ENCODE data around the gene CERCAM. TPM values are rescaled to one million over a fixed set of nuclear protein-coding genes. Genes with fewer than 3 reads are reported as not detected.

Gene CERCAM
- total RNA-seq, 2 donors from 2014 or later: 18.5 to 26.5 TPM

- no peak overlapping the region for H3K27ac Mint-ChIP-seq
- no peak overlapping the region for H3K9ac ChIP-seq (ENCODE audit: extremely low read depth, low read length, poor library complexity, severe bottlenecking)
- peaks cover 31% of the 10 kb centered on the region for H3K36me3 ChIP-seq (ENCODE audit: control insufficient read depth, insufficient read depth, low read length)
- H3K27ac ChIP-seq (ENCODE audit: low read depth, low read length): peak overlapping the region; percentile 96
- DNase-seq: no peak
- H3K4me3 Mint-ChIP-seq: no peak overlapping the region
- H3K4me1 ChIP-seq (ENCODE audit: control insufficient read depth, insufficient read depth, low read length): no peaks in the 10 kb centered on the region
- H3K27me3 Mint-ChIP-seq (ENCODE audit: insufficient read depth): peaks cover 89% of the 10 kb centered on the region
- peaks cover 34% of the 10 kb centered on the region for H3K36me3 Mint-ChIP-seq (ENCODE audit: low read depth)
- TF ChIP-seq CTCF (conservative IDR thresholded peaks at IDR 0.05): no peak
- H3K27me3 ChIP-seq (ENCODE audit: control insufficient read depth, insufficient read depth, low read length, poor library complexity, severe bottlenecking): peaks cover 71% of the 10 kb centered on the region
- no peaks in the 10 kb centered on the region for H3K9me3 ChIP-seq (ENCODE audit: control insufficient read depth, low read length)
- no peaks in the 10 kb centered on the region for H3K9me3 Mint-ChIP-seq
- WGBS, 2 experiments (ENCODE audit: insufficient coverage in 1 of 2, insufficient read length in 1 of 2): 72 to 79% methylated on average over 4 to 7 of the region's 8 CpGs
- H3K4me1 Mint-ChIP-seq: peaks cover 11% of the 10 kb centered on the region
- H3K4me3 ChIP-seq (ENCODE audit: low read length): peak overlapping the region; percentile 10
Measured at GRCh38 chr9:128390813-128391711, 29.6 kb upstream of the CERCAM start.

GRCh38 chr9:128391956-128392301 lies 28.7 kb upstream of the CERCAM start:
- no peak for DNase-seq
- peaks cover 91% of the 10 kb centered on the region for H3K27me3 Mint-ChIP-seq (ENCODE audit: insufficient read depth)
- WGBS, 2 experiments (ENCODE audit: insufficient coverage in 1 of 2, insufficient read length in 1 of 2): 5 to 13% methylated on average over 16 to 21 of the region's 21 CpGs
- peak overlapping the region; percentile 70 for H3K4me3 ChIP-seq (ENCODE audit: low read length)
- TF ChIP-seq CTCF (conservative IDR thresholded peaks at IDR 0.05): no peak
- H3K4me3 Mint-ChIP-seq: peak overlapping the region; percentile 51
- H3K27ac ChIP-seq (ENCODE audit: low read depth, low read length): peak overlapping the region; percentile 96
- peaks cover 31% of the 10 kb centered on the region for H3K36me3 ChIP-seq (ENCODE audit: control insufficient read depth, insufficient read depth, low read length)
- H3K9me3 ChIP-seq (ENCODE audit: control insufficient read depth, low read length): no peaks in the 10 kb centered on the region
- H3K27ac Mint-ChIP-seq: no peak overlapping the region
- no peak overlapping the region for H3K9ac ChIP-seq (ENCODE audit: extremely low read depth, low read length, poor library complexity, severe bottlenecking)
- peaks cover 15% of the 10 kb centered on the region for H3K4me1 Mint-ChIP-seq
- H3K27me3 ChIP-seq (ENCODE audit: control insufficient read depth, insufficient read depth, low read length, poor library complexity, severe bottlenecking): peaks cover 79% of the 10 kb centered on the region
- peaks cover 34% of the 10 kb centered on the region for H3K36me3 Mint-ChIP-seq (ENCODE audit: low read depth)
- no peaks in the 10 kb centered on the region for H3K4me1 ChIP-seq (ENCODE audit: control insufficient read depth, insufficient read depth, low read length)
- no peaks in the 10 kb centered on the region for H3K9me3 Mint-ChIP-seq

- peak overlapping the region; percentile 70 for H3K4me3 ChIP-seq (ENCODE audit: low read length)
- H3K9me3 ChIP-seq (ENCODE audit: control insufficient read depth, low read length): no peaks in the 10 kb centered on the region
- WGBS, 2 experiments (ENCODE audit: insufficient coverage in 1 of 2, insufficient read length in 1 of 2): 4 to 5% methylated on average over 38 to 88 of the region's 88 CpGs
- H3K9ac ChIP-seq (ENCODE audit: extremely low read depth, low read length, poor library complexity, severe bottlenecking): peak overlapping the region; percentile 30
- Mint-ChIP-seq H3K36me3 (ENCODE audit: low read depth) (peaks cover 32% of the 10 kb centered on the region), H3K27ac (no peak overlapping the region), H3K27me3 (ENCODE audit: insufficient read depth) (peaks cover 94% of the 10 kb centered on the region), H3K4me1 (peaks cover 21% of the 10 kb centered on the region), H3K4me3 (peak overlapping the region; percentile 51), H3K9me3 (no peaks in the 10 kb centered on the region)
- H3K4me1 ChIP-seq (ENCODE audit: control insufficient read depth, insufficient read depth, low read length): no peaks in the 10 kb centered on the region
- DNase-seq: peak; percentile 72
- TF ChIP-seq CTCF (conservative IDR thresholded peaks at IDR 0.05): no peak
- H3K27ac ChIP-seq (ENCODE audit: low read depth, low read length): peak overlapping the region; percentile 96
- peaks cover 26% of the 10 kb centered on the region for H3K36me3 ChIP-seq (ENCODE audit: control insufficient read depth, insufficient read depth, low read length)
- peaks cover 85% of the 10 kb centered on the region for H3K27me3 ChIP-seq (ENCODE audit: control insufficient read depth, insufficient read depth, low read length, poor library complexity, severe bottlenecking)
Measured at GRCh38 chr9:128392302-128393144, 28.1 kb upstream of the CERCAM start.
